Spleen (tissue), 7 donors: ENCODE results near the gene CHRND.

Experiments used
- POLR2A ChIP-seq, 3 donors: fragments of 450-650 bp; IDR thresholded peaks; one replicate each; pipeline ENCODE4 v1.5.1; 2017; ENCODE audit warnings: antibody characterized with exemption in 3 of 3, mild to moderate bottlenecking in 1 of 3
- POLR2AphosphoS5 ChIP-seq, 3 donors: sonication (generic); formaldehyde crosslinking; IDR thresholded peaks; one replicate each; pipeline ENCODE4 v1.5.1; 2017; ENCODE audit warnings: antibody characterized with exemption in 3 of 3
- TF ChIP-seq, protein P1 (sequence below), 11 experiments: fragments of 200-600 bp in 7 of 11; fragments of 450-650 bp in 4 of 11; sonication (generic) in 4 of 11; IDR thresholded peaks in 8 of 11; conservative IDR thresholded peaks in 3 of 11; 1 replicate in 7 of 11; 2 replicates in 4 of 11; pipeline versions ENCODE4 v1.4.0 to v1.8.0; 2016 to 2021; ENCODE audit warnings: antibody characterized with exemption in 11 of 11, inconsistent platforms in 4 of 11, mild to moderate bottlenecking in 1 of 11
- donor health status: DM: no; HTN: no; CAD: no; lungs with moderate emphysema.
- donor health status: DM: no; HTN: no; CAD: no.
- donor health status: DM: no; HTN: no; CAD: no.

GRCh38 chr2:232539298-232540231 lies 13.6 kb downstream of the CHRND start, which contains the start of gene CHRNG:
- TF ChIP-seq, protein P1, sequence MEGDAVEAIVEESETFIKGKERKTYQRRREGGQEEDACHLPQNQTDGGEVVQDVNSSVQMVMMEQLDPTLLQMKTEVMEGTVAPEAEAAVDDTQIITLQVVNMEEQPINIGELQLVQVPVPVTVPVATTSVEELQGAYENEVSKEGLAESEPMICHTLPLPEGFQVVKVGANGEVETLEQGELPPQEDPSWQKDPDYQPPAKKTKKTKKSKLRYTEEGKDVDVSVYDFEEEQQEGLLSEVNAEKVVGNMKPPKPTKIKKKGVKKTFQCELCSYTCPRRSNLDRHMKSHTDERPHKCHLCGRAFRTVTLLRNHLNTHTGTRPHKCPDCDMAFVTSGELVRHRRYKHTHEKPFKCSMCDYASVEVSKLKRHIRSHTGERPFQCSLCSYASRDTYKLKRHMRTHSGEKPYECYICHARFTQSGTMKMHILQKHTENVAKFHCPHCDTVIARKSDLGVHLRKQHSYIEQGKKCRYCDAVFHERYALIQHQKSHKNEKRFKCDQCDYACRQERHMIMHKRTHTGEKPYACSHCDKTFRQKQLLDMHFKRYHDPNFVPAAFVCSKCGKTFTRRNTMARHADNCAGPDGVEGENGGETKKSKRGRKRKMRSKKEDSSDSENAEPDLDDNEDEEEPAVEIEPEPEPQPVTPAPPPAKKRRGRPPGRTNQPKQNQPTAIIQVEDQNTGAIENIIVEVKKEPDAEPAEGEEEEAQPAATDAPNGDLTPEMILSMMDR (IDR thresholded peaks at IDR 0.05 in 8 of 11, conservative IDR thresholded peaks at IDR 0.05 in 3 of 11), result no peak
- TF ChIP-seq POLR2AphosphoS5 (IDR thresholded peaks at IDR 0.05) (peak in 1 of 3 donors; percentile 40), POLR2A (IDR thresholded peaks at IDR 0.05) (no peak)
